ENCODE measurements around the gene FSTL4. TPM values are rescaled to one million over a fixed set of nuclear protein-coding genes. Genes with fewer than 3 reads are reported as not detected.
A peak's percentile ranks its signal among the peaks of the same experiment; 100 is the strongest.

Gene FSTL4
- total RNA-seq, 1 donor from 2014 or later = 0.67 TPM

- Histone ChIP-seq H3K27ac (no peak overlapping the region), H3K4me3 (no peak overlapping the region), H3K27me3 (no peaks in the 10 kb centered on the region), H3K9me3 (no peaks in the 10 kb centered on the region), H3K4me1 (no peaks in the 10 kb centered on the region), H3K36me3 (no peaks in the 10 kb centered on the region)
- no peak for ATAC-seq
- DNase-seq = no peak
- TF ChIP-seq CTCF (IDR thresholded peaks at IDR 0.05) = no peak
- intact Hi-C loops (cut with DNase I) = no loop called here
Measured at GRCh38 chr5:133234273-133234672, 378.1 kb downstream of the FSTL4 start.

GRCh38 chr5:133233616-133234015, 378.7 kb downstream of the FSTL4 start:
- DNase-seq (peak; percentile 23), ATAC-seq (no peak)
- H3K4me3 ChIP-seq = no peak overlapping the region
- no peak for TF ChIP-seq CTCF (IDR thresholded peaks at IDR 0.05)
- no peaks in the 10 kb centered on the region for H3K36me3 ChIP-seq
- no peaks in the 10 kb centered on the region for H3K9me3 ChIP-seq
- intact Hi-C loops (cut with DNase I) = no loop called here
- H3K4me1 ChIP-seq = no peaks in the 10 kb centered on the region
- H3K27me3 ChIP-seq = no peaks in the 10 kb centered on the region
- H3K27ac ChIP-seq = no peak overlapping the region

- DNase-seq = peak; percentile 28
- H3K27me3 ChIP-seq = no peaks in the 10 kb centered on the region
- intact Hi-C loops (cut with DNase I) = no loop called here
- H3K4me3 ChIP-seq = no peak overlapping the region
- no peaks in the 10 kb centered on the region for H3K9me3 ChIP-seq
- no peak for TF ChIP-seq CTCF (IDR thresholded peaks at IDR 0.05)
- no peak for ATAC-seq
- H3K4me1 ChIP-seq = no peaks in the 10 kb centered on the region
- no peaks in the 10 kb centered on the region for H3K36me3 ChIP-seq
- no peak overlapping the region for H3K27ac ChIP-seq
Measured at GRCh38 chr5:133232911-133233310, 379.4 kb downstream of the FSTL4 start.

- ATAC-seq (no peak), DNase-seq (no peak)
- Histone ChIP-seq H3K27me3 (no peaks in the 10 kb centered on the region), H3K36me3 (no peaks in the 10 kb centered on the region), H3K27ac (no peak overlapping the region), H3K9me3 (no peaks in the 10 kb centered on the region), H3K4me3 (no peak overlapping the region), H3K4me1 (no peaks in the 10 kb centered on the region)
- TF ChIP-seq CTCF (IDR thresholded peaks at IDR 0.05) = no peak
- intact Hi-C loops (cut with DNase I) = no loop called here
Measured at GRCh38 chr5:133232435-133232834, 379.9 kb downstream of the FSTL4 start.

GRCh38 chr5:133232011-133232410, 380.3 kb downstream of the FSTL4 start:
- DNase-seq = no peak
- H3K4me3 ChIP-seq = no peak overlapping the region
- H3K9me3 ChIP-seq = no peaks in the 10 kb centered on the region
- H3K36me3 ChIP-seq = no peaks in the 10 kb centered on the region
- no peaks in the 10 kb centered on the region for H3K4me1 ChIP-seq
- ATAC-seq = peak; percentile 59
- intact Hi-C loops (cut with DNase I) = no loop called here
- no peak for TF ChIP-seq CTCF (IDR thresholded peaks at IDR 0.05)
- no peaks in the 10 kb centered on the region for H3K27me3 ChIP-seq
- H3K27ac ChIP-seq = no peak overlapping the region
